WTC11 (cell line): ENCODE measurements around the gene ADAM22. TPM values are rescaled to one million over a fixed set of nuclear protein-coding genes. Genes with fewer than 3 reads are reported as not detected.

Experiments used
- ATAC-seq: fragments of 200-7000 bp; cut with Tn5 transposase; 2 replicates; pipeline ENCODE4 v1.10.0; 2021; ENCODE audit warnings: mild to moderate bottlenecking, moderate library complexity
- CTCF ChIA-PET: fragments of 300-600 bp; sonication (Branson Sonifier 250); formaldehyde crosslinking; loops from one replicate; lab custom pipeline; 2021; ENCODE audit warnings: antibody characterized with exemption; lab: Charles Lee
- POLR2A ChIA-PET: fragments of 350-600 bp; sonication (Branson Sonifier 250); formaldehyde crosslinking; loops from one replicate; lab custom pipeline; 2021; ENCODE audit warnings: antibody characterized with exemption; lab: Charles Lee
- DNase-seq: peaks from one replicate; pipeline ENCODE4 v3.0.0; 2021; ENCODE audit warnings: low spot score
- H3K27ac Mint-ChIP-seq: 2 replicates; pipeline ENCODE4 v1.8.0; 2021; ENCODE audit warnings: mixed read lengths
- H3K27me3 Mint-ChIP-seq: 2 replicates; pipeline ENCODE4 v1.8.0; 2021; ENCODE audit warnings: low read depth, mild to moderate bottlenecking, moderate library complexity, mixed read lengths
- H3K36me3 Mint-ChIP-seq: 2 replicates; pipeline ENCODE4 v1.8.0; 2021; ENCODE audit warnings: mixed read lengths
- H3K4me1 Mint-ChIP-seq: 2 replicates; pipeline ENCODE4 v1.8.0; 2022; ENCODE audit warnings: mixed read lengths
- H3K4me3 Mint-ChIP-seq: 2 replicates; pipeline ENCODE4 v1.8.0; 2021; ENCODE audit warnings: mild to moderate bottlenecking, moderate library complexity, mixed read lengths
- H3K9me3 Mint-ChIP-seq: 2 replicates; pipeline ENCODE4 v1.8.0; 2021; ENCODE audit warnings: mixed read lengths
- ATF1 ChIP-seq: sonication (generic); formaldehyde crosslinking; IDR thresholded peaks from 2 replicates; pipeline ENCODE4 v1.8.1; 2023; ENCODE audit warnings: mild to moderate bottlenecking, moderate library complexity, missing genetic modification reagents
- ATF2 ChIP-seq: sonication (generic); formaldehyde crosslinking; IDR thresholded peaks from 2 replicates; pipeline ENCODE4 v1.8.1; 2022; ENCODE audit warnings: low read depth, missing genetic modification reagents, borderline replicate concordance
- CREB1 ChIP-seq: sonication (generic); formaldehyde crosslinking; IDR thresholded peaks from 2 replicates; pipeline ENCODE4 v1.8.0; 2023; ENCODE audit warnings: mild to moderate bottlenecking, missing genetic modification reagents
- ETV6 ChIP-seq: sonication (generic); formaldehyde crosslinking; IDR thresholded peaks from 2 replicates; pipeline ENCODE4 v1.8.1; 2022; ENCODE audit warnings: mild to moderate bottlenecking, missing genetic modification reagents
- GRHL2 ChIP-seq: fragments of 250-450 bp; sonication (Bioruptor Pico); IDR thresholded peaks from 2 replicates; pipeline ENCODE4 v1.8.0; 2022; ENCODE audit warnings: mild to moderate bottlenecking, moderate library complexity; ENCODE audit not compliant: insufficient replicate concordance, severe bottlenecking
- MAX ChIP-seq: sonication (generic); formaldehyde crosslinking; IDR thresholded peaks from 2 replicates; pipeline ENCODE4 v1.8.0; 2022; ENCODE audit warnings: mild to moderate bottlenecking, missing genetic modification reagents
- NR3C1 ChIP-seq: sonication (generic); formaldehyde crosslinking; conservative IDR thresholded peaks from 2 replicates; pipeline ENCODE4 v1.8.1; 2023; ENCODE audit warnings: low read depth, mild to moderate bottlenecking, missing genetic modification reagents
- PREB ChIP-seq: sonication (generic); formaldehyde crosslinking; IDR thresholded peaks from 2 replicates; pipeline ENCODE4 v1.8.1; 2022; ENCODE audit warnings: mild to moderate bottlenecking, missing genetic modification reagents, moderate library complexity, borderline replicate concordance
- PRRX2 ChIP-seq: fragments of 250-450 bp; sonication (Bioruptor Pico); IDR thresholded peaks from 2 replicates; pipeline ENCODE4 v1.8.0; 2021; ENCODE audit warnings: mild to moderate bottlenecking
- SP1 ChIP-seq: sonication (generic); formaldehyde crosslinking; conservative IDR thresholded peaks from 2 replicates; pipeline ENCODE4 v1.8.1; 2022; ENCODE audit warnings: missing genetic modification reagents
- ZBTB21 ChIP-seq: sonication (generic); formaldehyde crosslinking; IDR thresholded peaks from 2 replicates; pipeline ENCODE4 v1.8.1; 2023; ENCODE audit warnings: mild to moderate bottlenecking, missing genetic modification reagents, borderline replicate concordance
- ZNF219 ChIP-seq: sonication (generic); formaldehyde crosslinking; IDR thresholded peaks from 2 replicates; pipeline ENCODE4 v1.8.0; 2023; ENCODE audit warnings: missing genetic modification reagents, mild to moderate bottlenecking, borderline replicate concordance
- ZNF232 ChIP-seq: sonication (generic); formaldehyde crosslinking; IDR thresholded peaks from 2 replicates; pipeline ENCODE4 v1.8.0; 2022; ENCODE audit warnings: mild to moderate bottlenecking, missing genetic modification reagents
- ZNF263 ChIP-seq: sonication (generic); formaldehyde crosslinking; IDR thresholded peaks from 2 replicates; pipeline ENCODE4 v1.8.1; 2022; ENCODE audit warnings: low read depth, mild to moderate bottlenecking, moderate library complexity, missing genetic modification reagents
- ZNF671 ChIP-seq: fragments of 250-450 bp; sonication (Bioruptor Pico); IDR thresholded peaks from 2 replicates; pipeline ENCODE4 v1.8.0; 2021; ENCODE audit warnings: mild to moderate bottlenecking
- total RNA-seq: library from RNA; stranded (reverse); gene quantifications from 3 replicates; pipeline ENCODE4 v1.2.3, GENCODE V29; 2021
- TF ChIP-seq, protein P1 (sequence below): sonication (generic); formaldehyde crosslinking; IDR thresholded peaks from 2 replicates; pipeline ENCODE4 v1.8.0; 2022; ENCODE audit warnings: mild to moderate bottlenecking, missing genetic modification reagents
- TF ChIP-seq, protein P2 (sequence below): sonication (generic); formaldehyde crosslinking; IDR thresholded peaks from 2 replicates; pipeline ENCODE4 v1.8.0; 2023; ENCODE audit warnings: mild to moderate bottlenecking, missing genetic modification reagents
- TF ChIP-seq, protein P3 (sequence below): sonication (generic); formaldehyde crosslinking; conservative IDR thresholded peaks from 2 replicates; pipeline ENCODE4 v1.8.1; 2023; ENCODE audit warnings: mild to moderate bottlenecking, low read depth, missing genetic modification reagents, moderate library complexity
- TF ChIP-seq, protein P4 (sequence below): sonication (generic); formaldehyde crosslinking; IDR thresholded peaks from 2 replicates; pipeline ENCODE4 v1.8.0; 2022; ENCODE audit warnings: mild to moderate bottlenecking, missing genetic modification reagents

The ADAM22 gene
- total RNA-seq, 1 experiment from 2014 or later = 12.4 TPM

DNA sequence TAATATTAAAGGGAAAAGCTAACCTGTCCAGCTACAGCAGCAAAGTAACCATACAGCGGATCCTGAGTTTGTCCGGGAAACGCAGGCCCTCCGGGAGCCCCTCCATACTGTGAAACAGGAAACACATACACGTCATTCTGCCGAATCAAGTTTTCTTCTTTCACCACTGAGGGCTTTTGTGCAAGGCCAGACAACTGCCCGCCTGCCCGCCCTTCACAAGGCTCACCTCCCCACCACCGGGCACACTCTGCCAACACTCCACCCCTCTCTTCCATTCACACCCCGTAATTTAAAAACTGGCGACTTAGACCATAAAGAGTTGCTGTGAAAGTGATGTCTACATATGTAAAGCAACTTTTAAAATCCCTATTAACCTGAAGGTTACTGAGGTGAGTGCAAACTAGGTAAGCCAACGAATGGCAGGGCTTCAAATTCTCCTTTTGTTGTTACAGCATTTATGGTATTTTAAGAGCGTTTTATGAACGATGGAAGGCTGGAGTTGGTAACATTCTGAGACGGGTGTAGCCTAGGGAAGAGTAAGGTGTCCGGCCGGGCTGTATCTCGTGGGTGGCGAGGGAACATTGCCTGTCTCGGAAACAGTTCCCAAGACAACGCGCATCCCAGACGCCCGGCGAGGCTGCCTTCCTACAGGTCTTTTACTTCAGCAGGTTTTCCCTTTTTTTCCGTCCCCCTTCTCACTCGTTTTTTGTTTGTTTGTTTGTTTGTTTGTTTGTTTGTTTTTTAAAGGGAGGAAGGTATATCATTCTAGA, 285.0 kb downstream of the ADAM22 start:
- peak overlapping the region; percentile 22; the same call in 1 of the 2 replicates for H3K27ac Mint-ChIP-seq
- H3K4me3 Mint-ChIP-seq = peak overlapping the region; percentile 90
- ChIA-PET CTCF (interaction anchor here (1.2 kb wide), 1 partner anchor 126 kb away, joined by 3 read pairs; no protein-coding TSS in a partner anchor), POLR2A (no interaction called here)
- no peaks in the 10 kb centered on the region for H3K27me3 Mint-ChIP-seq
- peaks cover 14% of the 10 kb centered on the region for H3K36me3 Mint-ChIP-seq
- peak; percentile 24 for ATAC-seq
- peaks cover 53% of the 10 kb centered on the region for H3K4me1 Mint-ChIP-seq
- no peak for TF ChIP-seq CREB1 (CRISPR knock-in tag)
- TF ChIP-seq PREB (CRISPR knock-in tag) = no peak
- no peak for TF ChIP-seq NR3C1
- TF ChIP-seq ZNF232 (CRISPR knock-in tag) = no peak
- no peak for TF ChIP-seq PRRX2 (CRISPR knock-in tag)
- no peak for TF ChIP-seq ZNF671
- TF ChIP-seq, protein P1, sequence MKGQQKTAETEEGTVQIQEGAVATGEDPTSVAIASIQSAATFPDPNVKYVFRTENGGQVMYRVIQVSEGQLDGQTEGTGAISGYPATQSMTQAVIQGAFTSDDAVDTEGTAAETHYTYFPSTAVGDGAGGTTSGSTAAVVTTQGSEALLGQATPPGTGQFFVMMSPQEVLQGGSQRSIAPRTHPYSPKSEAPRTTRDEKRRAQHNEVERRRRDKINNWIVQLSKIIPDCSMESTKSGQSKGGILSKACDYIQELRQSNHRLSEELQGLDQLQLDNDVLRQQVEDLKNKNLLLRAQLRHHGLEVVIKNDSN (CRISPR knock-in tag) = no peak
- TF ChIP-seq, protein P2, sequence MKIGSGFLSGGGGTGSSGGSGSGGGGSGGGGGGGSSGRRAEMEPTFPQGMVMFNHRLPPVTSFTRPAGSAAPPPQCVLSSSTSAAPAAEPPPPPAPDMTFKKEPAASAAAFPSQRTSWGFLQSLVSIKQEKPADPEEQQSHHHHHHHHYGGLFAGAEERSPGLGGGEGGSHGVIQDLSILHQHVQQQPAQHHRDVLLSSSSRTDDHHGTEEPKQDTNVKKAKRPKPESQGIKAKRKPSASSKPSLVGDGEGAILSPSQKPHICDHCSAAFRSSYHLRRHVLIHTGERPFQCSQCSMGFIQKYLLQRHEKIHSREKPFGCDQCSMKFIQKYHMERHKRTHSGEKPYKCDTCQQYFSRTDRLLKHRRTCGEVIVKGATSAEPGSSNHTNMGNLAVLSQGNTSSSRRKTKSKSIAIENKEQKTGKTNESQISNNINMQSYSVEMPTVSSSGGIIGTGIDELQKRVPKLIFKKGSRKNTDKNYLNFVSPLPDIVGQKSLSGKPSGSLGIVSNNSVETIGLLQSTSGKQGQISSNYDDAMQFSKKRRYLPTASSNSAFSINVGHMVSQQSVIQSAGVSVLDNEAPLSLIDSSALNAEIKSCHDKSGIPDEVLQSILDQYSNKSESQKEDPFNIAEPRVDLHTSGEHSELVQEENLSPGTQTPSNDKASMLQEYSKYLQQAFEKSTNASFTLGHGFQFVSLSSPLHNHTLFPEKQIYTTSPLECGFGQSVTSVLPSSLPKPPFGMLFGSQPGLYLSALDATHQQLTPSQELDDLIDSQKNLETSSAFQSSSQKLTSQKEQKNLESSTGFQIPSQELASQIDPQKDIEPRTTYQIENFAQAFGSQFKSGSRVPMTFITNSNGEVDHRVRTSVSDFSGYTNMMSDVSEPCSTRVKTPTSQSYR (CRISPR knock-in tag) = no peak
- TF ChIP-seq, protein P3, sequence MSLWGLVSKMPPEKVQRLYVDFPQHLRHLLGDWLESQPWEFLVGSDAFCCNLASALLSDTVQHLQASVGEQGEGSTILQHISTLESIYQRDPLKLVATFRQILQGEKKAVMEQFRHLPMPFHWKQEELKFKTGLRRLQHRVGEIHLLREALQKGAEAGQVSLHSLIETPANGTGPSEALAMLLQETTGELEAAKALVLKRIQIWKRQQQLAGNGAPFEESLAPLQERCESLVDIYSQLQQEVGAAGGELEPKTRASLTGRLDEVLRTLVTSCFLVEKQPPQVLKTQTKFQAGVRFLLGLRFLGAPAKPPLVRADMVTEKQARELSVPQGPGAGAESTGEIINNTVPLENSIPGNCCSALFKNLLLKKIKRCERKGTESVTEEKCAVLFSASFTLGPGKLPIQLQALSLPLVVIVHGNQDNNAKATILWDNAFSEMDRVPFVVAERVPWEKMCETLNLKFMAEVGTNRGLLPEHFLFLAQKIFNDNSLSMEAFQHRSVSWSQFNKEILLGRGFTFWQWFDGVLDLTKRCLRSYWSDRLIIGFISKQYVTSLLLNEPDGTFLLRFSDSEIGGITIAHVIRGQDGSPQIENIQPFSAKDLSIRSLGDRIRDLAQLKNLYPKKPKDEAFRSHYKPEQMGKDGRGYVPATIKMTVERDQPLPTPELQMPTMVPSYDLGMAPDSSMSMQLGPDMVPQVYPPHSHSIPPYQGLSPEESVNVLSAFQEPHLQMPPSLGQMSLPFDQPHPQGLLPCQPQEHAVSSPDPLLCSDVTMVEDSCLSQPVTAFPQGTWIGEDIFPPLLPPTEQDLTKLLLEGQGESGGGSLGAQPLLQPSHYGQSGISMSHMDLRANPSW (CRISPR knock-in tag) = no peak
- no peak for TF ChIP-seq MAX
- H3K9me3 Mint-ChIP-seq = no peaks in the 10 kb centered on the region
- DNase-seq = peak; percentile 21

GRCh38 chr7:88219781-88220747, 286.0 kb downstream of the ADAM22 start, which contains the start of gene SRI:
Gene SRI (minus strand): TSS chr7:88220038. CDS start chr7:88220026, 12 bp downstream.
- ChIA-PET CTCF (interaction anchor here (0.6 to 1.9 kb wide), 4 partner anchors 9 to 1202 kb away, joined by 3 to 5 read pairs (median 4); no protein-coding TSS in a partner anchor), POLR2A (interaction anchor here (0.7 kb wide), 3 partner anchors 23 to 158 kb away, joined by 4 to 5 read pairs (median 4); no protein-coding TSS in a partner anchor)
- peak; percentile 95 for ATAC-seq
- Mint-ChIP-seq H3K9me3 (no peaks in the 10 kb centered on the region), H3K27ac (peak within 1 kb of the TSS; percentile 100), H3K36me3 (peaks cover 7% of the 10 kb centered on the region; the same call in 1 of the 2 replicates), H3K27me3 (no peaks in the 10 kb centered on the region), H3K4me3 (peak within 1 kb of the TSS; percentile 90), H3K4me1 (peaks cover 44% of the 10 kb centered on the region)
- peak; percentile 85 for DNase-seq
- TF ChIP-seq SP1 (CRISPR knock-in tag) (peak; percentile 73), ZNF219 (CRISPR knock-in tag) (peak; percentile 30; the same call in 1 of the 2 replicates), GRHL2 (CRISPR knock-in tag) (no peak), PRRX2 (CRISPR knock-in tag) (no peak), ZNF232 (CRISPR knock-in tag) (peak; percentile 89), ATF1 (CRISPR knock-in tag) (no peak), MAX (0 out of 2 replicates have a peak, but pooled peaks have one; percentile 38), ZBTB21 (CRISPR knock-in tag) (no peak), ATF2 (no peak), ZNF263 (CRISPR knock-in tag) (no peak), ETV6 (no peak)
- TF ChIP-seq, protein P4, sequence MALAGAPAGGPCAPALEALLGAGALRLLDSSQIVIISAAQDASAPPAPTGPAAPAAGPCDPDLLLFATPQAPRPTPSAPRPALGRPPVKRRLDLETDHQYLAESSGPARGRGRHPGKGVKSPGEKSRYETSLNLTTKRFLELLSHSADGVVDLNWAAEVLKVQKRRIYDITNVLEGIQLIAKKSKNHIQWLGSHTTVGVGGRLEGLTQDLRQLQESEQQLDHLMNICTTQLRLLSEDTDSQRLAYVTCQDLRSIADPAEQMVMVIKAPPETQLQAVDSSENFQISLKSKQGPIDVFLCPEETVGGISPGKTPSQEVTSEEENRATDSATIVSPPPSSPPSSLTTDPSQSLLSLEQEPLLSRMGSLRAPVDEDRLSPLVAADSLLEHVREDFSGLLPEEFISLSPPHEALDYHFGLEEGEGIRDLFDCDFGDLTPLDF (CRISPR knock-in tag) = no peak
